Left ventricle myocardium inferior (tissue), 1 donor: ENCODE results near the gene UGGT2. TPM values are rescaled to one million over a fixed set of nuclear protein-coding genes. Genes with fewer than 3 reads are reported as not detected.

Experiments used
- DNase-seq: peaks from one replicate; pipeline ENCODE4 v3.0.0-alpha.2; 2020
- H3K27ac ChIP-seq: fragments of 200-600 bp; replicated peaks from 2 replicates; pipeline ENCODE4 v1.8.0; 2021
- H3K27me3 ChIP-seq: fragments of 200-600 bp; 2 replicates; pipeline ENCODE4 v1.8.0; 2021; ENCODE audit warnings: low read depth
- H3K36me3 ChIP-seq: fragments of 200-600 bp; 2 replicates; pipeline ENCODE4 v1.8.0; 2021
- H3K4me1 ChIP-seq: fragments of 200-600 bp; 2 replicates; pipeline ENCODE4 v1.8.0; 2021
- H3K4me3 ChIP-seq: fragments of 200-600 bp; 2 replicates; pipeline ENCODE4 v1.8.0; 2021; ENCODE audit warnings: mild to moderate bottlenecking, moderate library complexity
- H3K9me3 ChIP-seq: fragments of 200-600 bp; replicated peaks from 2 replicates; pipeline ENCODE4 v1.8.0; 2021
- CTCF ChIP-seq: fragments of 200-600 bp; IDR thresholded peaks from 2 replicates; pipeline ENCODE4 v1.8.0; 2021; ENCODE audit warnings: antibody characterized with exemption, mild to moderate bottlenecking, borderline replicate concordance
- intact Hi-C: fragments of 100-400 bp; cut with micrococcal nuclease; formaldehyde crosslinking; loops from one replicate; pipeline ENCODE4 v1.11.0; 2022
- total RNA-seq: library from RNA; stranded (reverse); fragmentation: NEBNext Ultra II Directional; extraction: Animal tissue kit (Norgen Biotek cat#: 25700); gene quantifications from one replicate; pipeline ENCODE4 v1.2.1, GENCODE V29; 2021
- donor health status: DM: no; HTN: yes; CAD: no; lungs with severe emphysema.

UGGT2 gene
- total RNA-seq, 1 donor from 2014 or later, result 11.4 TPM

- intact Hi-C loops, result loop anchor here (10.0 kb wide), 1 partner anchor 299 kb away; no protein-coding TSS in a partner anchor
- peak; percentile 33 for DNase-seq
- Histone ChIP-seq H3K4me3 (no peak overlapping the region), H3K36me3 (peaks cover 5% of the 10 kb centered on the region), H3K27ac (no peak overlapping the region), H3K4me1 (peaks cover 7% of the 10 kb centered on the region), H3K9me3 (peaks cover 26% of the 10 kb centered on the region), H3K27me3 (no peaks in the 10 kb centered on the region)
- peak; percentile 93 for TF ChIP-seq CTCF
These were observed 219.0 kb downstream of the UGGT2 start for GRCh38 chr13:95834134-95834765.

GRCh38 chr13:95833719-95834118 lies 219.5 kb downstream of the UGGT2 start:
- no peak overlapping the region for H3K4me3 ChIP-seq
- no peak for DNase-seq
- intact Hi-C loops, result loop anchor here (10.0 kb wide), 1 partner anchor 299 kb away; no protein-coding TSS in a partner anchor
- H3K9me3 ChIP-seq, result peaks cover 21% of the 10 kb centered on the region
- peaks cover 5% of the 10 kb centered on the region for H3K36me3 ChIP-seq
- H3K27me3 ChIP-seq, result no peaks in the 10 kb centered on the region
- no peak overlapping the region for H3K27ac ChIP-seq
- no peak for TF ChIP-seq CTCF
- H3K4me1 ChIP-seq, result peaks cover 7% of the 10 kb centered on the region

- TF ChIP-seq CTCF, result no peak
- Histone ChIP-seq H3K27ac (no peak overlapping the region), H3K4me1 (peaks cover 7% of the 10 kb centered on the region), H3K36me3 (peaks cover 5% of the 10 kb centered on the region), H3K27me3 (no peaks in the 10 kb centered on the region), H3K9me3 (peaks cover 15% of the 10 kb centered on the region), H3K4me3 (no peak overlapping the region)
- no peak for DNase-seq
- intact Hi-C loops, result loop anchor here (10.0 kb wide), 1 partner anchor 298 kb away; no protein-coding TSS in a partner anchor
These were observed 220.1 kb downstream of the UGGT2 start for GRCh38 chr13:95833126-95833525.

DNA sequence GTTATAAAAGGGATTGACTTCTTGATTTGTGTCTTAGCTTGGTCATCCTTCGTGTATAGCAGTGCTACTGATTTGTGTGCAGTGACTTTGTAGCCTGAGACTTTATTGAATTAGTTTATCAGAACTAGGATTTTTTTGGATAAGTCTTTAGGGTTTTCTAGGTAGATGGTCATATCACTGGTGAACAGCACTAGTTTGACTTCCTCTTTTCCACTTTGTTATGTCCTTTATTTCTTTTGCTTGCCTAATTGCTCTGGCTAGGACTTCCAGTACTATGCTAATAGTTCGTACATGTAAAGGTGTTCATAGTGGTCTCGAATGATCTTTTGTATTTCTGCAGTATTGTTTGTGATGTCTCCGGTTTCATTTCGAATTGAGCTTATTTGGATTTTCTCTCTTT lies 230.9 kb downstream of the UGGT2 start:
- Histone ChIP-seq H3K9me3 (no peaks in the 10 kb centered on the region), H3K36me3 (peaks cover 22% of the 10 kb centered on the region), H3K4me1 (no peaks in the 10 kb centered on the region), H3K27me3 (no peaks in the 10 kb centered on the region), H3K27ac (no peak overlapping the region), H3K4me3 (no peak overlapping the region)
- intact Hi-C loops, result no loop called here
- TF ChIP-seq CTCF, result no peak
- DNase-seq, result no peak

DNA sequence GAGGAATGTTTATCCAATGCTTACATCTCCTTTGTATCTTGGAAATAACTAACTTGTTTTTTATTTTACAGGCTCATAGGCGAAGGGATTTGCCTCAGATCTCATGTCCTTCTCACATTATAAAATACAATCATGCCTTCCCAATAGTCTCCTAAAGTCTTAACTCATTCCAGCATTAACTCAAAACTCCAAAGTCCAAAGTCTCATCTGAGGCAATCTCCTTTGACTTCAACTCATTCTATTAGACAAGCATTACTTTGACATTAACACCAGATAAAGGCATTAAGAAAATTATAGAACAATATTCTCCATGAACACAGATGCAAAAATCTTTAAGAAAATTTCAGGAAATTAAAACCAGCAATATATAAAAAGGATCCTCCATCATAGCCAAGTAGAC lies 238.7 kb downstream of the UGGT2 start:
- no peak overlapping the region for H3K27ac ChIP-seq
- TF ChIP-seq CTCF, result no peak
- no peaks in the 10 kb centered on the region for H3K27me3 ChIP-seq
- H3K9me3 ChIP-seq, result peaks cover 30% of the 10 kb centered on the region
- no peak overlapping the region for H3K4me3 ChIP-seq
- peaks cover 43% of the 10 kb centered on the region for H3K36me3 ChIP-seq
- no peak for DNase-seq
- H3K4me1 ChIP-seq, result no peaks in the 10 kb centered on the region
- intact Hi-C loops, result no loop called here
